HG03095 (cell line): ENCODE data around the gene OPRD1.

ENCODE experiments used
- ATAC-seq: cut with Tn5 transposase; IDR thresholded peaks from one replicate; pipeline ENCODE4 v1.9.1; 2021; ENCODE audit warnings: moderate library complexity; ENCODE audit not compliant: unreplicated experiment

The OPRD1 gene

GRCh38 chr1:28902738-28903137 lies 90.8 kb downstream of the OPRD1 start:
- no peak for ATAC-seq

- ATAC-seq: no peak
These were observed 94.1 kb downstream of the OPRD1 start for GRCh38 chr1:28905921-28906666.

DNA sequence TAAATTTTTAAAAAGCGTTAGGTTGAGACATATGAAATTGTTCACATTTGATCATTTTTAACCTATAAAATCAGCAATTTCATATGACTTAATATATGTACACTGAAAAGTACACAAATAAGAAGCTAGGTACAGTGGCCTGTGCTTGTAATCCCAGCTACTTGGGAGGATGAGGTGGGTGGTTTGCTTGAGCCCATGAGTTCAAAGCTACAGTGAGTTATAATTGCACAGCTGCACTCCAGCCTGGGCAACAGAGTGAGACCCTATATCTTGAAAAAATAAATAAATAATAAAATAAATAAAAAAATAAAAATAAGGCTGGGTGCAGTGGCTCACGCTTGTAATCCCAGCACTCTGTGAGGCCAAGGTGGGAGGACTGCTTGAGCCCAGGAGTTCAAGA lies 97.2 kb downstream of the OPRD1 start:
- no peak for ATAC-seq

GRCh38 chr1:28910379-28911115 lies 98.6 kb downstream of the OPRD1 start:
- ATAC-seq: no peak

DNA sequence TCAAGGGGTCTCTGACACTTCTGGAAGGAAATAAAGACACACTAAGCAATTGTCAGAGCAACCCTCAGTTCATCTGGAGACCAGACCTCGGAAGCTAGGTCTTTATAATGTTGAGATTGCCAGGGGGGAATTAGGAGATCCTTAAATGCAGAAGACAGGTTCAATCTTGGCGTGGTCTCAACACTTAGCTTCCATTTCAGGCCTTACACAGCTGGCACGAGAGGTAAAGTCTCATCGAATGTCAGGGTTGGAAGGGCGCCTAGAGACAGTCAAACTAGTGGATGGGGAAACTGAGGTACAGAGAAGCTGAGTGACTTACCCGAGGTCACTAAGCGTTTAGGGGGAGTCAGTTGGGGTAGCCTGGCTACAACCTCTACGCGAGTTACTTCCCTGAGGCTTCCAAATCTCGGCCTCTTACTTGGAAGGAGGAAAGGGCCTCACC lies 101.8 kb downstream of the OPRD1 start:
- peak; percentile 1 for ATAC-seq

DNA sequence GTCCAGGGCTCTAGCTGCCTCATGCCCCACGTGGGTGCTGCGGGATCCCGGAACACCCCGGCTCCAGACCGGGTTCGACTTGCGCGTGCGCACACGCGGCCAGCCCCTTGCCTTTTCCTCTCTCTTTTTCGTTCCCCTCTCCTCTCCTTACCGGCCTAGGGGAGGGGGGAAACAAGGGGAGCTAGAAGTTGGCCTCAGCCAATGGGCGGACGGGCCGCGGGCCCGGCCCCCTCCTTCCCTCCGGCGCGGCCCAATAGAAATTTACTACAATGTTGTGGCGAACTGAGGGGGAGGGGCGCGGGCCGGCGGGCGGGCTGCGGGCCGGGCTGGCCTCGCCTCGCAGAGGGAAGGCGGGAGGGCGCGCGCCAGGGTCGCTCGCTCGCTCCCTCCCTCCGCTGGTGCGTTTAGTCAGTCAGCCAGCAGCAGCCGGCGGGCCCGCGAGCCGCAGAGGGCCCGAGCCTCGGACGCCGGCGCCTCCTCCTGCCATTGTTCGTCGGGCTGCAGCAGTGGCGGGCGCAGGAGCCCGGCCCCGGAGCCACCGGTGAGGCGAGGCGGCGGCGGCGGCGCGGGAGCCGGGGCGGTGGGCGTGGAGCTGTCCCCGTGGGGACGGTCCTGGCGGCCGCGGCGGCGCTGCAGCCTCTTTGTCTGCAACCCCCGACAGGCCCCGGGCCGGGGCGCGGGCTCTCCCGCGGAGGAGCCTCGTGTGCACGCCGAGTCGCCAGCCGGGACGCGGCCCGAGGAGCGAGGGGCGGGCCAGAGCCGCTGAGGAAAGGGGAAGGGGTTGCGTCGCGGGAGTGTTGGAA lies 102.5 kb downstream of the OPRD1 start, which contains the start of gene EPB41:
EPB41 (plus strand) TSS at position 342 of the 803 bp plus-strand sequence. CDS start 72,869 bp downstream, outside the sequence.
- peak; percentile 64 for ATAC-seq

DNA sequence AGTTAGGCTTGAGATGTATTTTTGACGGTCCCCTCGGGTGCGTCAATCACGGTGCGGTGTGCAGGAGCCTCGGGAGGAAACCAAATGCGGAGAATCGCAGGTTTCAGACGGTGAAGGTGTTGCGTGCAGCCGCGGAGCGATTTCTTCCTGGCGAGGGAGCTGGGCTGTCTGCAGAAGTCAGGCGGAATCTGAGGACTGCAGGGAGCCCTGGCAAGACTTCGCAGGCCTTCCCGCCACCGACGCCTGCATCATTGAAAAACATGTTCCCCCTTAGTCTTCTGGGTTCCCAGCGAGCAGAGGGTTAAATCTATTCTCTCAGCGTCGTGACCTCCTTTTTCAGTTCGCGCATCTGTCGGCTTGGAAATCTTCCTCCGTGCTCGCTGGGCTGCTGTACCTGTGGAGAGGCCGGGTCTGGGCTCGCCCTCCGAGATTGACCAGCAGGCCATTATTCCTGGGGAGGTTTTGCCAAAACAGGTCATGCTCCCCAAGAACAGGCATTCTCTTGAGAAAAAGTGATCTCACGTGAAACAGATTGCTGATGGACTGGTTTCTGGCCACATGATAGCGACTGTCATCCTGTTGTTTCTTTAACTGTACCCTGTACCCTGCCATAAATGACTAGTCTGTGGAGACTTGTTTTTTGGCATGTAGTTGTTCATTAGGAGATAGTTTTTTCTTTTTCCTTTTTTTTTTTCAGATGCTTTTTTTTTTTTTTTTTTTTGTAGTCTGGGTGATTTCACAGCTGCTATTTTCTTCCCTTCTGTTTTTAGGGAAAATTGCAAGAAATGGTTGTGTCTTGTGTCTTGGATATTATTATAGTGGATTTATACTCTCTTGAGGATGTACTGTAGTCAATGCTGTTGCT lies 103.3 kb downstream of the OPRD1 start:
- no peak for ATAC-seq

DNA sequence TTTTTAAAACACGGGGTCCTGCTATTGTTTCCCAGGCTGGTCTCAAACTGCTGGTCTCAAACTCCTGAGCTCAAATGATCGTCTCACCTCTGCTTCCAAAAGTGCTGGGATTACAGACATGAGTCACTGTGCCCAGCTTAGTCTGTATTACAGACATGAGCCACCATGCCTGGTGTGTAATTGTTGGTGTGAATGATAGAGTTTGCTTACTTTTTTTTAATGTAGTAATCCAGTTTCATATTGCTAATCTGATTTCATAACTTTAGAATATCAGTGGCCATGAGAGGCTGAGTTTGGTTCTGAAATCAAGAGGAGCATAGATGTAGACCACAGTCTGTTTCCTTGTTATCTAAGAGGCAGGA lies 105.8 kb downstream of the OPRD1 start:
- no peak for ATAC-seq
